Activated T-cell treated with anti-CD3 and anti-CD28 coated beads, Interleukin-2, amount 50 U/mL, for 72 hours (primary cell): Measurements from ENCODE around the gene CHPF. TPM values are rescaled to one million over a fixed set of nuclear protein-coding genes. Genes with fewer than 3 reads are reported as not detected.
A peak's percentile ranks its signal among the peaks of the same experiment; 100 is the strongest.

ENCODE experiments used
- ATAC-seq, 2 donors: fragments of 150-1000 bp; cut with Tn5 transposase; replicated peaks in 1 of 2; 2 replicates each; pipeline ENCODE4 v1.10.0; 2021; ENCODE audit warnings: moderate library complexity in 2 of 2, mild to moderate bottlenecking in 1 of 2
- DNase-seq, 2 donors: peaks; one replicate each; pipeline ENCODE4 v3.0.0; 2021 to 2022; ENCODE audit warnings: mixed read lengths in 1 of 2
- H3K27ac Mint-ChIP-seq: one replicate; pipeline ENCODE4 v1.8.0; 2022; ENCODE audit warnings: mild to moderate bottlenecking, moderate library complexity, mixed read lengths
- H3K27me3 Mint-ChIP-seq: one replicate; pipeline ENCODE4 v1.8.0; 2022; ENCODE audit warnings: low read depth, mixed read lengths
- H3K36me3 Mint-ChIP-seq, 2 donors: one replicate each; pipeline ENCODE4 v1.8.0; 2022; ENCODE audit warnings: mixed read lengths in 2 of 2, mild to moderate bottlenecking in 1 of 2; ENCODE audit not compliant: insufficient read depth in 2 of 2
- H3K4me1 Mint-ChIP-seq: one replicate; pipeline ENCODE4 v1.8.0; 2022; ENCODE audit warnings: low read depth, mixed read lengths
- H3K4me3 Mint-ChIP-seq, 2 donors: one replicate each; pipeline ENCODE4 v1.8.0; 2022; ENCODE audit warnings: mild to moderate bottlenecking in 2 of 2, mixed read lengths in 2 of 2, moderate library complexity in 2 of 2
- H3K9me3 Mint-ChIP-seq, 2 donors: one replicate each; pipeline ENCODE4 v1.8.0; 2022; ENCODE audit warnings: mixed read lengths in 2 of 2
- total RNA-seq, 2 donors: library from RNA; stranded (reverse); gene quantifications; one replicate each; pipeline ENCODE4 v1.2.3, GENCODE V29; 2022

Gene CHPF
- total RNA-seq, 2 donors from 2014 or later, result 24.7 to 25.5 TPM

DNA sequence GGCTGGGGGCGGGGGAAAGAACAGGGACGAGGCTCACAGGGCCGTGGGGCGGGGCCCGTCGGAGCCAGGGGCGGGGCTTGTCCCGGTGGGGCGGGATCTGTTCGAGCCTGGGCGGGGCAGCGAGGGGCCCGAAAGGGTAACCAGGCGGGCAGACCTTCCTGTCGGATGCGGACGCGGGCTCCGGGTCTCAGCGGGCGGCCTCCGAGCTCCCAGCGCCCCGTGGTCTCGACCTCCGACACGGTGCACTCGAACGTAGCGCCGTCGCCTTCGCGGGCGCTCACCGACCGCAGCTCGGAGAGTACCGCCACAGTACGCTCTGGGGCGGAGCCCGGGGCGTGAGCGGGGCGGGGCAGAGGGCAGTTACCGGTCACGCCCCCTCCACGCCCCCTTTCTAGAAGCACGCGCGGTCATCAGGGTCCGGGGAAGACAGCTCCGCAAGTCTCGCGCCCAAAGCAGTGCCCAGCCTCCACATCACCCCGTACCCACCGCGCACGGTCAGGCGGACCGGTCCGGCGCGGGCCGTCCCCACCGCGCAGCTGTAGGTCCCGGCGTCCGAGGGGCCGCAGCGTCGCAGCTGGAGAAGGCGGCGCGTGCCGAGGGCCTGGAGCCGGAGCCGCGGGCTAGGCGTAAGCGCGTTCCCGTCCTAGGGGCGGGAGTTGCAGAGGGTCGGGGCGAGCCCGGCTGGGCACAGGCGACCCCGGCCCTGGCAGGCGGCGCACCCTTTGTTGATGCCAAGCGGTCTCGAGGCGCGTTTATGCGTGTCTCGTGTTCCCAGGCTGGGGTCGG is 9.0 kb upstream of the CHPF start:
- peaks cover 26% of the 10 kb centered on the region for H3K27me3 Mint-ChIP-seq

DNA sequence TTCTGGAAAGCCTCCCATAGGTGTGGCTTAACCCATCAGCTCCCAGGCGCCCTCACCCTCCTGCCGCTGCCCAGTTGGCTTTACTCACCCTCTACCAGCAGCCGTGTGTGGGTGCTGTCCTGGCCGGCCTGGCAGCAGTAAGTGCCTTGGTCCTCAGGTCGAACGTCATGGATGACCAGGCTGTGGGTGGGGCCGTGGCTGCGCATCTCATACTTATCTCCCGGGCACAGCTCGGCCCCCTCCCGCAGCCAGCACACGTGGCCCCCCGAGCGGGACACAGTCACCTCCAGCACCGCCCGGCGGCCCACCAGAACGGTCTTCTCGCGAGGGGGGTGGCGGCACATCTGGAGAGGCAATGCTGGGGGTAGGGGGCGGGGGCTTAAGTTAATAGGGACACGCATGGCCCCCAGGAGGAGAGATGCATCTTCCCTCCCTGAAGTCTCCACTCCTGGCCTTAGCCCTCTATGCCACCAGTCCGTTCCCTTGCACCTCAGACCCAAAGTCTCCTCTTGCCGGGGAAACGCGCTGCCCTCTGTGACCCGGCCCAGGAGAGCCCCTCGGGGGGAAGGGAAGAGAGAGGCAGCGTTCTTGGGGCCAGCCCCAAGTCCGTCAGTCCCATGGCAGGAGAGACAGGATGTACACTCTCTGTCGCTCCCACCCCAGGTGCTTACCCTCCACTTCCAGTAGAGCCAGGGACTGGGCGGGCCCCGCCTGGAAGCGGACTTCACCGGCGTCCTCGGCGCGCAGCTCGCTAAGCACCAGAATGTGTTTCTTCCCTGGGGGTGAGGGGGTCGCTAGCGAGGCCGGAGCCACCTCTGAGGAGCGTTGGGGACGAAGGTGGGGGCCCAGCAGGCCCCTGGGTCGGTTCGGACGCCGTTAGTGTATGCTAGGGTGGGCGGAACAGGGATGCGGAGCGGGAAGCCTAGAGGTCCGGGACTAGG is 8.1 kb upstream of the CHPF start:
- Mint-ChIP-seq H3K4me3 (peak overlapping the region; percentile 87 to 91), H3K9me3 (no peaks in the 10 kb centered on the region), H3K27me3 (peaks cover 26% of the 10 kb centered on the region), H3K4me1 (peaks cover 10% of the 10 kb centered on the region), H3K27ac (no peak overlapping the region), H3K36me3 (no peaks in the 10 kb centered on the region)
- peak in 1 of 2 donors; percentile 19 for DNase-seq
- peak in 1 of 2 donors; percentile 46 for ATAC-seq

More for the DNA sequence above, 9.0 kb upstream of the CHPF start:
- DNase-seq (peak; percentile 89 to 91), ATAC-seq (peak; percentile 90 to 93)
- H3K4me1 Mint-ChIP-seq, result peaks cover 10% of the 10 kb centered on the region
- H3K4me3 Mint-ChIP-seq, result peak overlapping the region; percentile 87 to 91
- no peaks in the 10 kb centered on the region for H3K36me3 Mint-ChIP-seq
- no peaks in the 10 kb centered on the region for H3K9me3 Mint-ChIP-seq
- H3K27ac Mint-ChIP-seq, result no peak overlapping the region

DNA sequence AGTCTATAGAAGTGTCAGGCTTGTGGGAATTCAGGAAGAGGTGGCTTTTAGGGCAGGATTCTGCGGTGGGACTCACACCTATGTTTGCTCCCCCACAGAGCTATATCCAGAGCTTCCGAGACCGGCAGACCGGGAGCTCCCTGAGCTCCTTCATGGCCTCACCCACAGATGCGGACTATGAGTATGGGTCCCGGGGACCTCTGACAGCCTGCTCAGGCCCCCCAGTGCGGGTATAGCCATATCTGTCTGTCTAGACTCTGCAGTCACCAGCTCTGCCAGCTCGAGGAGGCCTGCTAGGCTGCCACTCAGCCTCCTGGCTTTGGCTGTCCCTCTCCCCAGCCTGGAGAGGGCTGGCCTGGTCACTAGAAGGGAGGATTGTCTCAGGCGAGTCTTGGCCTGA is 6.0 kb upstream of the CHPF start:
- H3K36me3 Mint-ChIP-seq, result no peaks in the 10 kb centered on the region
- no peaks in the 10 kb centered on the region for H3K9me3 Mint-ChIP-seq
- ATAC-seq, result no peak
- H3K4me1 Mint-ChIP-seq, result peaks cover 14% of the 10 kb centered on the region
- H3K27ac Mint-ChIP-seq, result no peak overlapping the region
- no peak for DNase-seq
- H3K4me3 Mint-ChIP-seq, result no peak overlapping the region
- peaks cover 42% of the 10 kb centered on the region for H3K27me3 Mint-ChIP-seq

DNA sequence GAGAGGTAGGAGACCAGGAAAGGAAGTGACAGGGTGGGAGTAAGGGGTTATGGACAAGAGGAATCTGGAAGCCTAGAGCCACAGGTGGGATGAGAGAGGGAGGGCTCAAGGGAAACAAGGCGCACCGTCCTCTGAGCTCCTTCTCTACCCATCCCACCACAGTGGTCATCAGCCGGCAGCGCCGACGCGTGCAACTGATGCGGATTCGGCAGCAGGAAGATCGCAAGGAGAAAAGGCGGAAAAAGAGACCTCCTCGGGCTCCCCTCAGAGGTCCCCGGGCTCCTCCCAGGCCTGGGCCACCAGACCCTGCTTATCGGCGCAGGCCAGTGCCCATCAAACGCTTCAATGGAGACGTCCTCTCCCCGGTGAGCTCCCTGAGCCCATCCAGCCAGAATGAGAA is 5.4 kb upstream of the CHPF start:
- H3K27me3 Mint-ChIP-seq, result peaks cover 46% of the 10 kb centered on the region
- DNase-seq (no peak), ATAC-seq (no peak)
- no peak overlapping the region for H3K4me3 Mint-ChIP-seq
- no peak overlapping the region for H3K27ac Mint-ChIP-seq
- H3K4me1 Mint-ChIP-seq, result peaks cover 20% of the 10 kb centered on the region
- H3K9me3 Mint-ChIP-seq, result no peaks in the 10 kb centered on the region
- H3K36me3 Mint-ChIP-seq, result no peaks in the 10 kb centered on the region

DNA sequence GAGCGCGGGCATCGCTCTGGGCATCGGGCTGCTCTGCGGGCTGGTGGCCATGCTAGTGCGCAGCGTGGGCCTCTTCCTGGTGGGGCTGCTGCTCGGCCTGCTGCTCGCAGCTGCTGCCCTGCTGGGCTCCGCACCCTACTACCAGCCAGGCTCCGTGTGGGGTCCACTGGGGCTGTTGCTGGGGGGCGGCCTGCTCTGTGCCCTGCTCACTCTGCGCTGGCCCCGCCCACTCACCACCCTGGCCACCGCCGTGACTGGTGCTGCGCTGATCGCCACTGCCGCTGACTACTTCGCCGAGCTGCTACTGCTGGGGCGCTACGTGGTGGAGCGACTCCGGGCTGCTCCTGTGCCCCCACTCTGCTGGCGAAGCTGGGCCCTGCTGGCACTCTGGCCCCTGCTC is 4.0 kb upstream of the CHPF start:
- Mint-ChIP-seq H3K27ac (no peak overlapping the region), H3K4me1 (peaks cover 21% of the 10 kb centered on the region), H3K27me3 (peaks cover 36% of the 10 kb centered on the region), H3K9me3 (no peaks in the 10 kb centered on the region), H3K36me3 (no peaks in the 10 kb centered on the region), H3K4me3 (no peak overlapping the region)
- ATAC-seq (no peak), DNase-seq (no peak)

DNA sequence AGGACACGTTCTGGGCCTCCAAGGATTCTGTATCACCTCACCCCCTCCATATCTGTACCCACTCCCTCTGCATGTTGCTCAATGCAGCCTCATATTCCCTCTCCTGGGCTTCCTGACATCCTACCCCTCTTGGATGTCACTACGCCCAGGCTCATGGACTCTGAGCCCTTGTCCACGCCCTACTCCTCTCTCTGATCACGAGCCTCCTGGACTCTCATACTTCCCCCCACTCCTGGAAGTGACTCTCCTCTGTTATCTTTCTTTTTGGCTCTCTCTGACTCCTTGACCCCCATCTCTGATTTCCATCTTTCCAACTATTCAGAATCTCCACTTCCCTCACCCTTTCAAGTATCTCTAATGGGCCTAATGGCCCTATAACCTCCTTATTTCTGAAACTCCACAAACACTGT is 2.3 kb upstream of the CHPF start:
- Mint-ChIP-seq H3K27me3 (peaks cover 24% of the 10 kb centered on the region), H3K27ac (no peak overlapping the region), H3K9me3 (no peaks in the 10 kb centered on the region), H3K4me3 (no peak overlapping the region), H3K4me1 (peaks cover 23% of the 10 kb centered on the region), H3K36me3 (peaks cover 0 to 2% of the 10 kb centered on the region in 2 donors)
- DNase-seq, result no peak
- ATAC-seq, result no peak

DNA sequence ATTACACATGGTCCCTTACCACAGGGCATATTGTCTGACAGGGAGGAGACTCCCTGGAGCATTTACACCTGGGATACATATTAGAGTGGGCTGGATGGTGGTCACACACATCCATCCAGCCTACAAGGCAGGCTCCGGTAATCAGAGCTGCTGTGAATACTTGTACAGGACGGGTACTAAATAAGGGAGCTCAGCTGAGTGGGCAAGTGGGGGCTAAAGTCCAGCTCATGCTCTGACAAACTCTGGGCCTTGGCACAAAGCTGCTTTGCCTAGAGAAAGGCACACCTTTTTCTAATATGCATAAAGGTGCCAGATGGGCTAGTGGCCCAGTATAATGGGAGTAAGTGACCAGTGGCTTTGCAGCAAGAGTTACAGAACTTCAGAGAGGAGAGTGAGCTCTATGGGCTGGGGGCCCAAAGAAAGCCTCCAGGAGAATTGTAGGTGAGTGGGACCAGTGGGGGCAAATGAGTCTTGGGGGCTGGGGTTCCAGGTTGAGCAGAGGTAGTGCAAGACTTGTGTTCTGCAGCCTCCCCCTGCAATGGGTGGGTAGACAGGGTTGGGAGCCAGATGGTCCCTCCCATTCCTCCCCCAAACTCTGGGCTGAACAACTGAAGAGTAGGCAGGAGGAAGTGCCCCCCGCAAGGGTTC is 1.8 kb upstream of the CHPF start:
- peaks cover 20% of the 10 kb centered on the region for H3K27me3 Mint-ChIP-seq
- no peaks in the 10 kb centered on the region for H3K9me3 Mint-ChIP-seq
- H3K27ac Mint-ChIP-seq, result no peak overlapping the region
- ATAC-seq, result no peak
- peak overlapping the region in 1 of 2 donors; percentile 88 for H3K4me3 Mint-ChIP-seq
- H3K4me1 Mint-ChIP-seq, result peaks cover 20% of the 10 kb centered on the region
- peaks cover 0 to 2% of the 10 kb centered on the region in 2 donors for H3K36me3 Mint-ChIP-seq
- DNase-seq, result no peak

DNA sequence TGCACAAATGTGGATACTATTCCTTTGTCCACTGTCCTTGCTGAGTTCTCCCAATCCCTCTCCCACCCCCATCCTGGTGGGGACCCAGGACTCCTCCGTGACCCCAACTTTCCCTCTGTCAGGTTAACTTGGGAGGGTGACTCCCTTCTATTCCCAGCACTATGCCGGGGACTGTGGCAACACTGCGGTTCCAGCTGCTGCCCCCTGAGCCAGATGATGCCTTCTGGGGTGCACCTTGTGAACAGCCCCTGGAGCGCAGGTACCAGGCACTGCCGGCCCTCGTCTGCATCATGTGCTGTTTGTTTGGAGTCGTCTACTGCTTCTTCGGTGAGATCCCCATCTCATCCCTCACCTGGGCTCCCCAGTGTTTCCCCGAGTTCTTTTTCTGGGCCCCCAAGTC is 958 bp upstream of the CHPF start:
- Mint-ChIP-seq H3K4me3 (peak overlapping the region; percentile 85 to 88), H3K4me1 (peaks cover 20% of the 10 kb centered on the region), H3K9me3 (no peaks in the 10 kb centered on the region), H3K36me3 (peaks cover 0 to 2% of the 10 kb centered on the region in 2 donors), H3K27me3 (peaks cover 20% of the 10 kb centered on the region), H3K27ac (peak overlapping the region; percentile 27)
- ATAC-seq, result no peak
- no peak for DNase-seq

DNA sequence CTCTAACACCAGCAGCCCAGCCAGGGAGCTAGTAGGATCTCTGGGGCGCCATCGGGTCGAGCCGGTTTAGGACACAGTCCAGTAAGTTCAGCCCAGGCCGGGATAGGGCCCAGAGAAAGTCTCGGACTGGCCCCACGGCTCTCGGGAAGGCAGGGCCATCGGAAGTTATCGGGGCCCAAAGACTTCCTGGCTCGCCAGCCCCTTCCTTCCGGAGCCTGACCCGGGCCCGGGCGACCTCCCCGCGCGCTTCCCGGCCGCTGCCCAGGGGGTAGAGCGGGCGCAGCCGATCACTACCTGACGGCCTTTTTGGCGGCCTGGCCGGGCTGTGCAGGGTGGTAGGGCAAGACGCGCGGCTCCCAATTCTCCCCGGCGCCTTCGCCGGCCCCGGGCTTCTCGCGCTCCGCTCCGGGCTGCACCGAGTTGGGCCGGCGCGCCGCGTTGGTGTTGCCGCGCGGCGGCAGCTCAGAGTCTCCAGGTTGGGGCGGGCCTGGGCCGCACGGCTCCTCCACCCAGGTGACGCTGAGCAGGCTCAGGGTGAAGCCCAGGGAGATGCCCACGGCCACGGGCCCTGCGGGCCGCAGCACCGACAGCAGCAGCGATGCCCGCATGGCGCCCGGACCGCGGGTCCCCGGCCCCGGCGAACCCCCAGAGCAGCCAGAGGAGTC is 546 bp downstream of the CHPF start:
- Mint-ChIP-seq H3K27me3 (peaks cover 20% of the 10 kb centered on the region), H3K27ac (peak overlapping the region; percentile 83), H3K36me3 (peaks cover 0 to 2% of the 10 kb centered on the region in 2 donors), H3K4me3 (peak overlapping the region; percentile 85 to 96), H3K9me3 (no peaks in the 10 kb centered on the region), H3K4me1 (peaks cover 20% of the 10 kb centered on the region)
- ATAC-seq (peak; percentile 51 to 52), DNase-seq (no peak)

DNA sequence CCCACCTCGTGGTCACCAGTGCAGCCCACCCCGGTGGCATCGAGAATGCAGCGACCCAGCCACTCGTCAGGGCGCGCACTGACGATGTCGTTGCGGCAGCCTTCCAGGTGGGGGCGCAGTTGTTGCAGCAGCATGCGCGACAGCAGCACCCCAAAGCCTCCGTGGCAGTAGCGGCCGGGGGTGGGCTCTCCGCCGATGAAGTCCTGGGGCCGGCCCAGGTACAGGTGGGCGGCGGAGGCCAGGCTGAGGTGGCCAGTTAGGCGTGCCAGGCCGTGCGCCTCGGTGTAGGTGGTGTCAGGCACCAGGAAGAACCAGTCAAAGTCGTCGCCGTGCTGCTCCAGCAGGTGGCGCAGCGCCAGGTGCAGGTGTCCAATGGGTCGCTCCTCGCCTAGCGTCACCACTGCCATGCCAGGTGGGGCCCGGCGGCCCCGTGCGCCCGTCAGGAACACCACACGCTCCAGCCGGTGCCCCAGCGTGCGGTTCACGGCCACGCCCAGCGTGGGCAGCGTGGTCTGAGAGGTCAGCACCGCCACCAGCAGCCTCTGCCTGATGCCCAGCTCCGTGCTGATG is 1.9 kb downstream of the CHPF start:
- H3K27ac Mint-ChIP-seq, result no peak overlapping the region
- peaks cover 0 to 2% of the 10 kb centered on the region in 2 donors for H3K36me3 Mint-ChIP-seq
- H3K9me3 Mint-ChIP-seq, result no peaks in the 10 kb centered on the region
- H3K4me3 Mint-ChIP-seq, result peak overlapping the region; percentile 85 to 96
- peaks cover 20% of the 10 kb centered on the region for H3K4me1 Mint-ChIP-seq
- peaks cover 20% of the 10 kb centered on the region for H3K27me3 Mint-ChIP-seq
- peak; percentile 45 to 50 for ATAC-seq
- DNase-seq, result peak; percentile 91 to 92

DNA sequence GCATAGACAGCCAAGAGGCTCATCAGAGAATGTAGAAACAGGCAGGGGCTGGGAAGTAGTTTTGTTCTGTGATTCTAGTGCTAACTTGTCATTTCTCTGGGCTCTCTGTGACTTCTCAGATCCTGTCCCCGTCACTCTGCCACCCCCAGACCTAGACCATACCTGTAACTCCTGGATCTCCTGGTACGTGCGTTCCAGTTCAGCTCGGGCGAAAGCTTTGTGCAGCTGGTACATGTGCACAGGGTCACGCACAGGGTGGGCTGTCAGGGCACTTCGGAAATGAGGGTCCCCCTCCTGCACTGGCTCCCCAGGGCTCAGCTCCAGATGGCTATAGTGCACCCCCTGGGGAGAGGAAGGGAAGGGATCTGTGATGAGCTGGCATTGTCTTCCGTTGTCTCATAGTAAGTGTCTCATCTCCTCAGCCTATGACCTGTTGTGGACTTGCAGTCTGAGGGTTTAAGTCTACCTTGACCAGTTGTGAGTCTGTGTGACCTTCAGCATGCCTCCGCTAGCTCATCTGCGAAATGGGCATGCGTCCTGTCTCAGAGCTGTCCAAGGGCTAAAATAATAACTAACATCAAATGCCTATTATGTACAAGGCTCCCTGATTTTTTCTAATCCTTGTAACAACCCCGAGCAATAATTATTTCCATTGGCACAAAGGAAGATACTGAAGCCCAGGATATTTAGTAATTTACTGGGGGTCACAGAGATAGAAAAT is 2.7 kb downstream of the CHPF start:
- no peak overlapping the region for H3K27ac Mint-ChIP-seq
- no peak for DNase-seq
- H3K4me3 Mint-ChIP-seq, result peak overlapping the region; percentile 85 to 96
- no peak for ATAC-seq
- H3K36me3 Mint-ChIP-seq, result peaks cover 0 to 2% of the 10 kb centered on the region in 2 donors
- peaks cover 20% of the 10 kb centered on the region for H3K4me1 Mint-ChIP-seq
- no peaks in the 10 kb centered on the region for H3K9me3 Mint-ChIP-seq
- H3K27me3 Mint-ChIP-seq, result peaks cover 14% of the 10 kb centered on the region
